ENCODE data around the gene RBM10.

RBM10 gene

GRCh38 chrX:47234583-47234982, 89.6 kb downstream of the RBM10 start:
- TF ChIP-seq FOXP2 (optimal IDR thresholded peaks at IDR 0.05; ENCODE audit: borderline replicate concordance, extremely low read depth, extremely low read length, insufficient read depth) (no peak), TAF1 (IDR thresholded peaks at IDR 0.05; ENCODE audit: borderline replicate concordance, insufficient read depth, low read length) (no peak), SIN3A (IDR thresholded peaks at IDR 0.05; ENCODE audit: borderline replicate concordance, insufficient read depth, low read length) (no peak), POLR2AphosphoS5 (IDR thresholded peaks at IDR 0.05; ENCODE audit: low read depth, low read length) (no peak), REST (IDR thresholded peaks at IDR 0.05; ENCODE audit: insufficient read depth in 1 of 2, low read depth in 2 of 2, low read length in 2 of 2) (no peak)

GRCh38 chrX:47235691-47236103, 90.7 kb downstream of the RBM10 start:
- TF ChIP-seq FOXP2 (optimal IDR thresholded peaks at IDR 0.05; ENCODE audit: borderline replicate concordance, extremely low read depth, extremely low read length, insufficient read depth) (no peak), POLR2AphosphoS5 (IDR thresholded peaks at IDR 0.05; ENCODE audit: low read depth, low read length) (no peak), SIN3A (IDR thresholded peaks at IDR 0.05; ENCODE audit: borderline replicate concordance, insufficient read depth, low read length) (no peak), REST (IDR thresholded peaks at IDR 0.05; ENCODE audit: insufficient read depth in 1 of 2, low read depth in 2 of 2, low read length in 2 of 2) (no peak), TAF1 (IDR thresholded peaks at IDR 0.05; ENCODE audit: borderline replicate concordance, insufficient read depth, low read length) (no peak)

Measured in PFSK-1 (cell line).